Prostate gland (tissue), 2 donors: Measurements from ENCODE around the gene GULP1. TPM values are rescaled to one million over a fixed set of nuclear protein-coding genes. Genes with fewer than 3 reads are reported as not detected.

ENCODE experiments used
- DNase-seq: peaks from one replicate; pipeline ENCODE4 v3.0.0-alpha.2; 2019; ENCODE audit warnings: low spot score
- H3K27ac ChIP-seq, 2 donors: fragments of 200-600 bp; sonication (generic); 2 replicates each; pipeline ENCODE4 v1.5.1; 2017 to 2019
- H3K27me3 ChIP-seq: fragments of 200-600 bp; sonication (generic); replicated peaks from 2 replicates; pipeline ENCODE4 v1.5.1; 2019; ENCODE audit not compliant: insufficient read depth
- H3K36me3 ChIP-seq, 2 donors: fragments of 200-600 bp; sonication (generic); 1 replicate in 1 of 2; 2 replicates in 1 of 2; pipeline versions ENCODE4 v1.5.1 to v1.8.1; 2017 to 2019
- H3K4me1 ChIP-seq: fragments of 200-600 bp; sonication (generic); replicated peaks from 2 replicates; pipeline ENCODE4 v1.5.1; 2019
- H3K4me3 ChIP-seq, 2 donors: fragments of 200-600 bp; sonication (generic); 2 replicates each; pipeline ENCODE4 v1.5.1; 2017 to 2019
- H3K9me3 ChIP-seq: fragments of 200-600 bp; sonication (generic); 2 replicates; pipeline ENCODE4 v1.5.1; 2017
- POLR2A ChIP-seq: fragments of 450-650 bp; IDR thresholded peaks from one replicate; pipeline ENCODE4 v1.6.1; 2016; ENCODE audit warnings: antibody characterized with exemption, mild to moderate bottlenecking
- POLR2AphosphoS5 ChIP-seq: sonication (generic); formaldehyde crosslinking; IDR thresholded peaks from one replicate; pipeline ENCODE4 v1.6.1; 2017; ENCODE audit warnings: antibody characterized with exemption
- WGBS: methylation state at CpG from one replicate; pipeline ENCODE4 v1.1.5; 2018; 5-methylcytosine and 5-hydroxymethylcytosine counted together
- intact Hi-C: fragments of 100-400 bp; cut with DNase I; formaldehyde crosslinking; loops from one replicate; pipeline ENCODE4 v1.14.2; 2022
- total RNA-seq, 2 donors: library from RNA; depleted of rRNA; stranded (reverse); fragments of >200 nt; gene quantifications; one replicate each; pipeline ENCODE4 v1.1.0, GENCODE V29; 2016
- TF ChIP-seq, protein P1 (sequence below), 4 experiments: fragments of 200-600 bp in 2 of 4; fragments of 450-650 bp in 2 of 4; sonication (generic) in 2 of 4; IDR thresholded peaks; 1 replicate in 3 of 4; 2 replicates in 1 of 4; pipeline ENCODE4 v1.5.1; 2016 to 2019; ENCODE audit warnings: antibody characterized with exemption in 4 of 4, mild to moderate bottlenecking in 2 of 4, moderate library complexity in 2 of 4

GULP1 gene
- total RNA-seq, 2 donors from 2014 or later: 29.3 to 45.4 TPM

DNA sequence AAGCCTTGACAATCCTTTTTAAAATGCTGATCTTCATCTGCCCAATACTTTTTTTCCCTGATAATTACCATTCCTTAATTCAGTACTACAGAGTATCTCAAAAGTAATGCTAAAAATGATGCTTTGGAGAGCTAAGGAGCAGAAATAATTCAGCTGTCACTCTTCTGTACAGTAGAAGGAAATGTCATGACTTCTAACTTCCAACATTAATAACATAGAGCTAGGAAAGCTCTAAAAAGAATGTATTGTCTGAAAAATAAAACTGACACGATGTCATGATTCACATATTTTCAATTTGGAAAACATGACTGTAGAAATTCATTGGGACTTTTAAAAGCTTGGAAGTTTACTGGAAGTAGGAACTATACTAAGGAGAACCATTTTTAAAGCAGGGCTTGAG, 212.3 kb downstream of the GULP1 start:
- TF ChIP-seq POLR2A (no peak), POLR2AphosphoS5 (no peak)
- TF ChIP-seq, protein P1, sequence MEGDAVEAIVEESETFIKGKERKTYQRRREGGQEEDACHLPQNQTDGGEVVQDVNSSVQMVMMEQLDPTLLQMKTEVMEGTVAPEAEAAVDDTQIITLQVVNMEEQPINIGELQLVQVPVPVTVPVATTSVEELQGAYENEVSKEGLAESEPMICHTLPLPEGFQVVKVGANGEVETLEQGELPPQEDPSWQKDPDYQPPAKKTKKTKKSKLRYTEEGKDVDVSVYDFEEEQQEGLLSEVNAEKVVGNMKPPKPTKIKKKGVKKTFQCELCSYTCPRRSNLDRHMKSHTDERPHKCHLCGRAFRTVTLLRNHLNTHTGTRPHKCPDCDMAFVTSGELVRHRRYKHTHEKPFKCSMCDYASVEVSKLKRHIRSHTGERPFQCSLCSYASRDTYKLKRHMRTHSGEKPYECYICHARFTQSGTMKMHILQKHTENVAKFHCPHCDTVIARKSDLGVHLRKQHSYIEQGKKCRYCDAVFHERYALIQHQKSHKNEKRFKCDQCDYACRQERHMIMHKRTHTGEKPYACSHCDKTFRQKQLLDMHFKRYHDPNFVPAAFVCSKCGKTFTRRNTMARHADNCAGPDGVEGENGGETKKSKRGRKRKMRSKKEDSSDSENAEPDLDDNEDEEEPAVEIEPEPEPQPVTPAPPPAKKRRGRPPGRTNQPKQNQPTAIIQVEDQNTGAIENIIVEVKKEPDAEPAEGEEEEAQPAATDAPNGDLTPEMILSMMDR (IDR thresholded peaks at IDR 0.05): no peak
- H3K27ac ChIP-seq: no peak overlapping the region
- no peaks in the 10 kb centered on the region for H3K36me3 ChIP-seq
- intact Hi-C loops: loop anchor here (10.0 kb wide), 1 partner anchor 209 kb away; the partner anchor contains the start of gene GULP1
- no peaks in the 10 kb centered on the region for H3K27me3 ChIP-seq
- DNase-seq: no peak
- no peak overlapping the region for H3K4me3 ChIP-seq
- H3K4me1 ChIP-seq: no peaks in the 10 kb centered on the region
- WGBS: 83% methylated on average over 1 of the region's 1 CpG
- H3K9me3 ChIP-seq: no peaks in the 10 kb centered on the region

GRCh38 chr2:188506843-188507242, 215.2 kb downstream of the GULP1 start:
- Histone ChIP-seq H3K9me3 (no peaks in the 10 kb centered on the region), H3K27ac (no peak overlapping the region), H3K36me3 (no peaks in the 10 kb centered on the region), H3K4me3 (no peak overlapping the region), H3K27me3 (no peaks in the 10 kb centered on the region), H3K4me1 (no peaks in the 10 kb centered on the region)
- TF ChIP-seq POLR2AphosphoS5: no peak
- TF ChIP-seq, protein P1 (IDR thresholded peaks at IDR 0.05): no peak
- no peak for TF ChIP-seq POLR2A
- WGBS: 82% methylated on average over 1 of the region's 1 CpG
- intact Hi-C loops: loop anchor here (5.0 to 10.0 kb wide), 2 partner anchors 212 to 925 kb away; partner anchors contain the start of gene GULP1
- no peak for DNase-seq

DNA sequence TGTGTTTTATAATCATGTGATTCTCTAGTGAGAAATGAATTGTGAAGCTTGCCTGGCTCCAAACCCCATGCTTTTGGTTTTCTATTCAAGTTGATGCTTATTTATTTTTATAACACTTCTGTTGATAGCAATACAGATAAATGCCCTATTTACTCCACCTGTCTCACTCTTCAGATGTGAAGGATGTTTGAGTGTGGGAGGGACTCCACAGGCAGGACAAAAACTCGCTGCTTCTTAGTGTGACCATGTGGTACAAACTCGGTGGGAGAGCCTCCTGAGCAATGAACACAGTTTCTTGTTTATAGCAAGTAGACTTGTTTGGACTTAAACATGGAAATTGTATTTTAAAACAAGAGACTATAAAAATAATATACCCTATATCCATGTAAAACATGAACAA, 219.7 kb downstream of the GULP1 start:
- 56% methylated on average over 2 of the region's 2 CpGs for WGBS
- H3K36me3 ChIP-seq: no peaks in the 10 kb centered on the region
- no peaks in the 10 kb centered on the region for H3K27me3 ChIP-seq
- no peaks in the 10 kb centered on the region for H3K4me1 ChIP-seq
- TF ChIP-seq, protein P1 (IDR thresholded peaks at IDR 0.05): no peak
- TF ChIP-seq POLR2A (no peak), POLR2AphosphoS5 (no peak)
- no peak overlapping the region for H3K4me3 ChIP-seq
- no peak for DNase-seq
- intact Hi-C loops: loop anchor here (10.0 kb wide), 1 partner anchor 1007 kb away; no protein-coding TSS in a partner anchor
- no peaks in the 10 kb centered on the region for H3K9me3 ChIP-seq
- H3K27ac ChIP-seq: no peak overlapping the region

DNA sequence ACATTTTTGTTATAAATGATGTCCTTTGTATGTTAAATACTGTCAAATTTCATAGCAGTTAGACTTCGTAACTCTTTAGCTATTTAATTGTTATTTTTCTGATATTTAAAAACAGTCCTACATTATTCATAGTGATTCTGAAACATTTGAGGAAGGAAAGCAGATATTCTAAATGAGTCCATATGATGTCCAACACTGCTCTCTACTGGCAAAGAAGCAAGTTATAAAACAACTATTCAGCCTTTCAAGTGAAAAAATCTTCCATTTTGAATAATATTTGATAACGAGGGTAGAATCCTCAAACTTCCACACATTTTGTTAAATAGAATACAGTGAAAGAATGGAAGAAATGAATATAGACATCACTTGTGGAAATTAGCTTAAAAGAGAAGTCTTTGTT, 220.8 kb downstream of the GULP1 start:
- 8% methylated on average over 2 of the region's 2 CpGs for WGBS
- intact Hi-C loops: loop anchor here (10.0 kb wide), 1 partner anchor 1008 kb away; no protein-coding TSS in a partner anchor
- no peaks in the 10 kb centered on the region for H3K9me3 ChIP-seq
- no peak for DNase-seq
- no peak overlapping the region for H3K27ac ChIP-seq
- no peaks in the 10 kb centered on the region for H3K27me3 ChIP-seq
- TF ChIP-seq, protein P1 (IDR thresholded peaks at IDR 0.05): peak; percentile 12 to 58 (median 36)
- TF ChIP-seq POLR2A: no peak
- no peaks in the 10 kb centered on the region for H3K4me1 ChIP-seq
- no peaks in the 10 kb centered on the region for H3K36me3 ChIP-seq
- no peak overlapping the region for H3K4me3 ChIP-seq

DNA sequence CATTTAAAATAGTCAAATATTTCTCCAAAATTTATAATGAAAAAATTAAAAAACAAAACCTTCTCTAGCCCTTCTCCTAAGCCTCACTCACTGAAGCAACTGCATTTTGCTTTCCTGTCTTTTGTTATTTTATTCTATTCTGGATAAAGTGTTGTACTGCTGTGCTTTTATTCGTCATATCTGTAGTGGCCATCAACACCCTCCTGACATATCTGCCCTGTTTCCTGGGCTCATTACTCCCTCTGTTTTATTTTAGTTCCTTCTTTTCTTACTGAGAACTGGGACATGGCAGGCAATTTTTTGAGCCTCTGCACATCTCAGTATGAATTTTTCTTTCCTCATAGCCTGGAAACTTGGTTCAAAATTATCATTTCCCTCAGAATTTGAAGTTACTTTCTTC, 224.2 kb downstream of the GULP1 start:
- DNase-seq: no peak
- intact Hi-C loops: loop anchor here (10.0 kb wide), 1 partner anchor 1011 kb away; no protein-coding TSS in a partner anchor
- Histone ChIP-seq H3K4me3 (no peak overlapping the region), H3K9me3 (no peaks in the 10 kb centered on the region), H3K4me1 (no peaks in the 10 kb centered on the region), H3K27me3 (no peaks in the 10 kb centered on the region), H3K36me3 (no peaks in the 10 kb centered on the region), H3K27ac (no peak overlapping the region)
- WGBS: 63% methylated on average over 1 of the region's 1 CpG
- TF ChIP-seq POLR2A (no peak), POLR2AphosphoS5 (no peak)
- TF ChIP-seq, protein P1 (IDR thresholded peaks at IDR 0.05): no peak
